ENCODE data around the gene RBMS3. TPM values are rescaled to one million over a fixed set of nuclear protein-coding genes. Genes with fewer than 3 reads are reported as not detected.
"Not testable (repeated sequence)": the region's sequence is repeated elsewhere in the genome, so short reads cannot be mapped to it uniquely, and the experiment has no call there.

The RBMS3 gene
- total RNA-seq, 5 donors from 2014 or later (not counting 1 experiment from before 2014, with no cell fraction given), result 0.62 to 2.9 (median 1.4) TPM

DNA sequence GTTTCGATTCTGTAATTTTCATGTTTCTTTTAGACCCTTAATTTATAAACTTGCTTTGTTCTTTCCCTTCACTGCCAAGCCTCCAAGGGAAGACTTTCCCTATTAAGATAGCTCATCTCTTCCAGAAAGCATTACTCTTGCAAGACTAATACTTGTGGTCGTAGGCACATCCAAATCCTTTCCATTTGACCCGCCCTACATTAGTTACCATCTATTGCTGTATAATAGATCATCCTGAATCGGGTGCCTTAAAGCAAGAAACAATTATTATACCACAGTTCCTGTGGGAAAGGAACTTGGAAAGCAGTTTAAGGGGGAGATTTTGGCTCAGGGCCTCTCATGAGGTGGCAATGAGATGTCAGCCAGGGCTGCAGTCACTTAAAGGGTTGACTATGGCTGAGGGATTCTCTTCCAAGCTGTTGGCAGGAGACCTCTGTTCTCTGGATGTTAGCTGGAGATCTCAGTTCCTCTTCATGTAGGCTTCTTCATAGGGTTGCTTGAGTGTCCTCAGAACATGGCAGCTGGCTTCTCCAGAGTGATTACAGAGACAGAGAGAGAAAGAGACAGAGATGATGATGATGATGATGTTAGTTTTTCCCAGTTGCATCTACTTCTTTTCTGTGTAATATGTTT is 755.2 kb downstream of the RBMS3 start:
- Histone ChIP-seq H3K27ac (ENCODE audit: low read length) (no peak overlapping the region), H3K9me3 (no peaks in the 10 kb centered on the region), H3K36me3 (ENCODE audit: control insufficient read depth in 2 of 2, extremely low read depth in 1 of 2, insufficient read depth in 1 of 2, low read length in 1 of 2) (no peaks in the 10 kb centered on the region), H3K27me3 (replicated peaks in 1 of 2; ENCODE audit: control insufficient read depth in 2 of 2, extremely low read depth in 1 of 2, insufficient read depth in 2 of 2, low read length in 1 of 2) (no peaks in the 10 kb centered on the region), H3K4me3 (ENCODE audit: control insufficient read depth in 1 of 2, extremely low read depth in 1 of 2, low read length in 1 of 2) (no peak overlapping the region), H3K4me1 (ENCODE audit: control insufficient read depth in 1 of 2, extremely low read depth in 1 of 2, insufficient read depth in 2 of 2, low read length in 2 of 2) (no peaks in the 10 kb centered on the region)
- WGBS (ENCODE audit: insufficient coverage), result no CpG with 5 or more reads among the region's 4 CpGs
- no peaks in the 10 kb centered on the region for H3K9me3 Mint-ChIP-seq
- ATAC-seq (replicated peaks in 1 of 4) (no peak), DNase-seq (no peak)
- CTCF ChIA-PET, result no interaction called here
- no peaks in the 10 kb centered on the region for H3K36me3 Mint-ChIP-seq
- POLR2A ChIA-PET, result no interaction called here
- H3K27ac Mint-ChIP-seq, result no peak overlapping the region
- H3K27me3 Mint-ChIP-seq, result peaks cover 25 to 28% of the 10 kb centered on the region in 2 donors
- no peaks in the 10 kb centered on the region for H3K4me1 Mint-ChIP-seq
- H3K4me3 Mint-ChIP-seq, result no peak overlapping the region

DNA sequence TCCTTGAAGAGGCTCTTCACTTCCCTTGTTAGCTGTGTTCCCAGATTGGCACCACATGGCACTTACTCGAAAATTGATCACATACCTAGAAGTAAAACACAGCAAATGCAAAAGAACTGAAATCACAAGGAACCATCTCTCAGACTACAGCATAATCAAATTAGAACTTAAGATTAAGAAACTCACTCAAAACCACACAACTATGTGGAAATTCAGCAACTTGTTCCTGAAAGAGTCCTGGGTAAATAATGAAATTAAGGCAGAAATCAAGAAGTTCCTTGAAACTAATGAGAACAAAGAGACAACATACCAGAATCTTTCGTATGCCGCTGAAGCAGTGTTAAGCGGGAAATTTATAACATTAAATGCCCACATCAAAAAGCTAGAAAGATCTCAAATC is 759.3 kb downstream of the RBMS3 start:
- no peaks in the 10 kb centered on the region for H3K4me1 ChIP-seq (ENCODE audit: control insufficient read depth in 1 of 2, extremely low read depth in 1 of 2, insufficient read depth in 2 of 2, low read length in 2 of 2)
- Mint-ChIP-seq H3K9me3 (no peaks in the 10 kb centered on the region), H3K36me3 (no peaks in the 10 kb centered on the region), H3K4me3 (no peak overlapping the region), H3K4me1 (no peaks in the 10 kb centered on the region), H3K27me3 (peaks cover 19 to 24% of the 10 kb centered on the region in 2 donors), H3K27ac (no peak overlapping the region)
- H3K27ac ChIP-seq (ENCODE audit: low read length), result no peak overlapping the region
- DNase-seq, result no peak
- WGBS (ENCODE audit: insufficient coverage), result no CpG with 5 or more reads among the region's 4 CpGs
- H3K27me3 ChIP-seq (replicated peaks in 1 of 2; ENCODE audit: control insufficient read depth in 2 of 2, extremely low read depth in 1 of 2, insufficient read depth in 2 of 2, low read length in 1 of 2), result no peaks in the 10 kb centered on the region
- no peak overlapping the region for H3K4me3 ChIP-seq (ENCODE audit: control insufficient read depth in 1 of 2, extremely low read depth in 1 of 2, low read length in 1 of 2)
- H3K9me3 ChIP-seq, result no peaks in the 10 kb centered on the region
- H3K36me3 ChIP-seq (ENCODE audit: control insufficient read depth in 2 of 2, extremely low read depth in 1 of 2, insufficient read depth in 1 of 2, low read length in 1 of 2), result no peaks in the 10 kb centered on the region
- no peak for ATAC-seq (replicated peaks in 1 of 4)
- POLR2A ChIA-PET, result no interaction called here
- CTCF ChIA-PET, result interaction anchor here in 1 of 2 donors (0.6 to 0.9 kb wide), 2 partner anchors 157 to 710 kb away, joined by 3 to 4 read pairs; no protein-coding TSS in a partner anchor

DNA sequence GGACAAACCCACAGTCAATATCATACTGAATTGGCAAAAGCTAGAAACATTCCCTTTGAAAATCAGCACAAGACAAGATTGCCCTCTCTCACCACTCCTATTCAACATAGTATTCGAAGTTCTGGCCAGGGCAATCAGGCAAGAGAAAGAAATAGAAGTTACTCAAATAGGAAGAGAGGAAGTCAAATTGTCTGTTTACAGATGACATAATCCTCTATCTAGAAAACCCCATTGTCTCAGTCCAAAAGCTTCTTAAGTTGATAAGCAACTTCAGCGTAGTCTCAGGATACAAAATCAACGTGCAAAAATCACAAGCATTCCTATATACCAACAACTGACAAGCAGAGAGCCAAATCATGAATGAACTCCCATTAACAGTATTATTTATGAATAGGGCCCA is 760.6 kb downstream of the RBMS3 start:
- H3K4me1 ChIP-seq (ENCODE audit: control insufficient read depth in 1 of 2, extremely low read depth in 1 of 2, insufficient read depth in 2 of 2, low read length in 2 of 2); H3K4me1 Mint-ChIP-seq; ATAC-seq (replicated peaks in 1 of 4); H3K27ac Mint-ChIP-seq; H3K27ac ChIP-seq (ENCODE audit: low read length); H3K9me3 Mint-ChIP-seq; H3K27me3 ChIP-seq (replicated peaks in 1 of 2; ENCODE audit: control insufficient read depth in 2 of 2, extremely low read depth in 1 of 2, insufficient read depth in 2 of 2, low read length in 1 of 2); DNase-seq; H3K36me3 ChIP-seq (ENCODE audit: control insufficient read depth in 2 of 2, extremely low read depth in 1 of 2, insufficient read depth in 1 of 2, low read length in 1 of 2); H3K9me3 ChIP-seq; H3K4me3 ChIP-seq (ENCODE audit: control insufficient read depth in 1 of 2, extremely low read depth in 1 of 2, low read length in 1 of 2); POLR2A ChIA-PET; H3K4me3 Mint-ChIP-seq; H3K36me3 Mint-ChIP-seq: not testable (repeated sequence)
- WGBS (ENCODE audit: insufficient coverage), result 58% methylated on average over 2 of the region's 3 CpGs
- H3K27me3 Mint-ChIP-seq, result peaks cover 19 to 24% of the 10 kb centered on the region in 2 donors
- CTCF ChIA-PET, result interaction anchor here (0.8 to 3.2 kb wide), 7 partner anchors 10 to 710 kb away, joined by 3 to 43 read pairs (median 4); no protein-coding TSS in a partner anchor

DNA sequence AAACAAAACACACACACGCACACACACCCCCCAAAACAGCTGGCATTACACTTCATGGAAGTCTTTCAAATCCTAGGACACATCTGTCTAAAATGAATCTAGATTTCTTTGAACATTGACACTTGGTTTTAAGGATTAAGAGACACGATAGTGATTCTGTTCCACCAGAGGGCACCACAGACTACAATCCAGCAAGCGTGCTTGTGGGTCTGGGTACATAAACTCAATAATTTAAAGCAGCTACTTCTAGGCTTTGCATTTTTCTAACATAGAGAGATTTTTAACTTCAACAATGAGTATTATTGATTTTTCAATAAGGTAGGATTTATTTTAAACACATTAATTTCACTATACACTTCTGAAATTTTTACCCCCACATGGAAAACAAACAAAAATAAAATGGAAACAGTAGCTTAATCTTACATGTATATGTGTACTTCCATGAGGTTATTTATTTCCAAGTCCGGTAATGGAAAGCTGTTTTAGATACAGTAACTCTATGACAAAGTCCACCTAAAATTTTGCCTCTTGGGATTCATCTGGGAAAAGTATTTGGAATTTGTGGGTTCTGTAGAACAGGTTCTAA is 761.5 kb downstream of the RBMS3 start:
- Mint-ChIP-seq H3K36me3 (no peaks in the 10 kb centered on the region), H3K27ac (no peak overlapping the region), H3K4me3 (no peak overlapping the region), H3K4me1 (no peaks in the 10 kb centered on the region), H3K9me3 (no peaks in the 10 kb centered on the region), H3K27me3 (peaks cover 19 to 22% of the 10 kb centered on the region in 2 donors)
- ATAC-seq (replicated peaks in 1 of 4), result peak in 1 of 4 experiments; percentile 41
- CTCF ChIA-PET, result interaction anchor here (0.6 to 3.2 kb wide), 19 partner anchors 9 to 1090 kb away, joined by 3 to 43 read pairs (median 4); no protein-coding TSS in a partner anchor
- whole genome bisulfite sequencing (ENCODE audit: insufficient coverage), result no CpG with 5 or more reads among the region's 4 CpGs
- no peaks in the 10 kb centered on the region for H3K36me3 ChIP-seq (ENCODE audit: control insufficient read depth in 2 of 2, extremely low read depth in 1 of 2, insufficient read depth in 1 of 2, low read length in 1 of 2)
- POLR2A ChIA-PET, result interaction anchor here in 1 of 2 donors (0.7 kb wide), 1 partner anchor 654 kb away, joined by 3 read pairs; no protein-coding TSS in a partner anchor
- DNase-seq, result peak in 34 of 35 experiments; percentile 16 to 76 (median 52)
- H3K27me3 ChIP-seq (replicated peaks in 1 of 2; ENCODE audit: control insufficient read depth in 2 of 2, extremely low read depth in 1 of 2, insufficient read depth in 2 of 2, low read length in 1 of 2), result no peaks in the 10 kb centered on the region
- H3K4me3 ChIP-seq (ENCODE audit: control insufficient read depth in 1 of 2, extremely low read depth in 1 of 2, low read length in 1 of 2), result no peak overlapping the region
- no peaks in the 10 kb centered on the region for H3K4me1 ChIP-seq (ENCODE audit: control insufficient read depth in 1 of 2, extremely low read depth in 1 of 2, insufficient read depth in 2 of 2, low read length in 2 of 2)
- no peaks in the 10 kb centered on the region for H3K9me3 ChIP-seq
- H3K27ac ChIP-seq (ENCODE audit: low read length), result no peak overlapping the region

DNA sequence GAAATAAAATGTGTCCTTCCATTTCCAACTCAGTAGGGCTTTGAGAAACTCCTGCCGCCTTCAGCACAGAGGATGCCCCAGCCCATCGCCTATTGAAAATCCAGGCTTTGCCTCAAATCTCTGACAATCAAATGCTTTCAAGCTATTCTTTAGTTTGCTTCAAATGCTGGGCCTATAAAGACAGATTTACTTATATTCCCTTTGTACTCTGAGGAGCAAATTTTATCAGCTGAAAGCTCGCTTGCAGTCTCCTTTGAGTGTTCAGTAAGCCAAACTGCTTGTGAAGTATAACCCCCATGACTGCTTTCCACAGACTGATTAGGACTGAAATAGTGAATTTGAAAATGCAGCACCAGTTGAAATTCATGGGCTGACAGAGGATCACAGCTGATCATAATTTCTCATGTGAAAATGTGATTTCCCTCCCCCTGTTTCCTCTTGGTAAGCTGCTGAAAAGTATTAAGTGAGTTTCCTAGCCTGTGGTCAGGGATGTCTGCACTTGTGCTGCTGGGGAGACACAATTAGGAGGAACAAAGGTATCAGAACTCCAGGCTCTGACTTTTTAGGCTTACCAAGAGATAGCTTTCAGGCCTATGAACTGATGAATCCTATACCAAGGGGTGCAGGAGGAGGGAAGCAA is 762.2 kb downstream of the RBMS3 start:
- no peaks in the 10 kb centered on the region for H3K4me1 Mint-ChIP-seq
- H3K4me3 Mint-ChIP-seq, result no peak overlapping the region
- Histone ChIP-seq H3K27me3 (replicated peaks in 1 of 2; ENCODE audit: control insufficient read depth in 2 of 2, extremely low read depth in 1 of 2, insufficient read depth in 2 of 2, low read length in 1 of 2) (no peaks in the 10 kb centered on the region), H3K36me3 (ENCODE audit: control insufficient read depth in 2 of 2, extremely low read depth in 1 of 2, insufficient read depth in 1 of 2, low read length in 1 of 2) (no peaks in the 10 kb centered on the region), H3K4me1 (ENCODE audit: control insufficient read depth in 1 of 2, extremely low read depth in 1 of 2, insufficient read depth in 2 of 2, low read length in 2 of 2) (no peaks in the 10 kb centered on the region), H3K27ac (ENCODE audit: low read length) (no peak overlapping the region), H3K9me3 (no peaks in the 10 kb centered on the region), H3K4me3 (ENCODE audit: control insufficient read depth in 1 of 2, extremely low read depth in 1 of 2, low read length in 1 of 2) (no peak overlapping the region)
- ATAC-seq (replicated peaks in 1 of 4) (no peak), DNase-seq (no peak)
- ChIA-PET CTCF (interaction anchor here (0.6 to 3.2 kb wide), 19 partner anchors 10 to 1089 kb away, joined by 3 to 43 read pairs (median 4); no protein-coding TSS in a partner anchor), POLR2A (interaction anchor here in 1 of 2 donors (0.7 kb wide), 1 partner anchor 654 kb away, joined by 3 read pairs; no protein-coding TSS in a partner anchor)
- H3K9me3 Mint-ChIP-seq, result no peaks in the 10 kb centered on the region
- peaks cover 22 to 24% of the 10 kb centered on the region in 2 donors for H3K27me3 Mint-ChIP-seq
- 95% methylated on average over 2 of the region's 3 CpGs for WGBS (ENCODE audit: insufficient coverage)
- H3K36me3 Mint-ChIP-seq, result no peaks in the 10 kb centered on the region
- no peak overlapping the region for H3K27ac Mint-ChIP-seq

DNA sequence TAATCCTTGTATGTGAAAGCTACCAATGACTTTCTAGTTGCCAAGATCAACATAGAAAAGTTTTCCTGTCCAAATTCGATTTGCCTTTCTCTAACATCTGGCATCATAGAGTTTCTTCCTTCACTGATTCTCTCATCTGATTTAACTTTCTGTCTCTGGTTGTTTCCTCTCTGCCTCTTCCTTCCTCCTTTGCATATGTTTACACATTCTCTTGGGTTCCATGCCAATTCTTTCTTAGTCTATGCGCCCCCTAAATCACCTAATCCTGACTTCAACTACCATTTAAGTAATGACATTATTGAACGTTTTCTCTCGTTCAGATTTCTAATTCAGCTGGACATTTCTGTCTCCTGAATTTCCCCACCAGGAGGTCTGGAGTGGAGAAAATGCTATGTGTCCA is 763.6 kb downstream of the RBMS3 start:
- CTCF ChIA-PET, result no interaction called here
- no peaks in the 10 kb centered on the region for H3K36me3 Mint-ChIP-seq

More for the DNA sequence above, 763.6 kb downstream of the RBMS3 start:
- ATAC-seq (replicated peaks in 1 of 4) (no peak), DNase-seq (no peak)
- Mint-ChIP-seq H3K4me3 (no peak overlapping the region), H3K27ac (no peak overlapping the region), H3K4me1 (no peaks in the 10 kb centered on the region), H3K27me3 (peaks cover 23 to 24% of the 10 kb centered on the region in 2 donors), H3K9me3 (no peaks in the 10 kb centered on the region)
- WGBS (ENCODE audit: insufficient coverage), result 68% methylated on average over 4 of the region's 4 CpGs
- no peaks in the 10 kb centered on the region for H3K9me3 ChIP-seq
- no peaks in the 10 kb centered on the region for H3K27me3 ChIP-seq (replicated peaks in 1 of 2; ENCODE audit: control insufficient read depth in 2 of 2, extremely low read depth in 1 of 2, insufficient read depth in 2 of 2, low read length in 1 of 2)
- POLR2A ChIA-PET, result no interaction called here
- H3K4me1 ChIP-seq (ENCODE audit: control insufficient read depth in 1 of 2, extremely low read depth in 1 of 2, insufficient read depth in 2 of 2, low read length in 2 of 2), result no peaks in the 10 kb centered on the region
- H3K27ac ChIP-seq (ENCODE audit: low read length), result no peak overlapping the region
- H3K4me3 ChIP-seq (ENCODE audit: control insufficient read depth in 1 of 2, extremely low read depth in 1 of 2, low read length in 1 of 2), result no peak overlapping the region
- no peaks in the 10 kb centered on the region for H3K36me3 ChIP-seq (ENCODE audit: control insufficient read depth in 2 of 2, extremely low read depth in 1 of 2, insufficient read depth in 1 of 2, low read length in 1 of 2)

Measured in T-cell (primary cell).